GM12878 (cell line): ENCODE measurements around the gene ADK. TPM values are rescaled to one million over a fixed set of nuclear protein-coding genes. Genes with fewer than 3 reads are reported as not detected.
A peak's percentile ranks its signal among the peaks of the same experiment; 100 is the strongest.

Experiments used
- ATAC-seq: fragments of 200-7000 bp; cut with Tn5 transposase; 3 replicates; pipeline ENCODE4 v1.9.1; 2020; ENCODE audit warnings: mild to moderate bottlenecking, moderate library complexity
- BruUV-seq: library from RNA; stranded (reverse); fragments of 400-500 nt; replicated peaks from 2 replicates; lab custom pipeline; 2021; lab: Mats Ljungman, UMichigan
- CTCF ChIA-PET: fragments of 300-600 bp; sonication (Branson Sonifier 250); formaldehyde crosslinking; extraction: SDS; loops from one replicate; lab custom pipeline; 2021; ENCODE audit warnings: inconsistent platforms; lab: Yijun Ruan, JAX
- POLR2A ChIA-PET: fragments of 350-600 bp; formaldehyde crosslinking; extraction: SDS; loops from one replicate; lab custom pipeline; 2021; ENCODE audit warnings: inconsistent platforms; lab: Charles Lee
- RAD21 ChIA-PET: fragments of 300-600 bp; sonication (Branson Sonifier 250); formaldehyde crosslinking; loops from one replicate; lab custom pipeline; 2023; ENCODE audit warnings: antibody characterized with exemption; ENCODE audit not compliant: unreplicated experiment; lab: Charles Lee
- SMC1A ChIA-PET: fragments of 300-600 bp; sonication (Branson Sonifier 250); formaldehyde crosslinking; loops from one replicate; lab custom pipeline; 2023; ENCODE audit not compliant: unreplicated experiment, uncharacterized antibody; lab: Charles Lee
- DNase-seq: peaks from one replicate; pipeline ENCODE4 v3.0.0-alpha.2; 2011; ENCODE audit warnings: low read depth, low spot score
- FAIRE-seq: peaks from 3 replicates; lab custom pipeline; 2011; peaks lifted over from hg19 to GRCh38; lab: Jason Lieb, UNC
- H2AFZ ChIP-seq: 2 replicates; pipeline ENCODE4 v1.6.0; 2011; ENCODE audit warnings: low read depth, low read length, control low read depth; ENCODE audit not compliant: control insufficient read depth
- H3K27ac ChIP-seq: 2 replicates; pipeline ENCODE4 v1.5.1; 2011; ENCODE audit warnings: control low read depth; ENCODE audit not compliant: control insufficient read depth, insufficient read depth
- H3K27me3 ChIP-seq, 2 experiments: replicated peaks in 1 of 2; 2 replicates each; pipeline versions ENCODE4 v1.6.0 to v1.6.1; 2011; ENCODE audit warnings: low read length in 1 of 2; ENCODE audit not compliant: control insufficient read depth in 2 of 2, insufficient read depth in 2 of 2
- H3K36me3 ChIP-seq, 2 experiments: 2 replicates each; pipeline ENCODE4 v1.5.1; 2011; ENCODE audit warnings: low read length in 1 of 2; ENCODE audit not compliant: control insufficient read depth in 2 of 2, insufficient read depth in 2 of 2
- H3K4me1 ChIP-seq: 2 replicates; pipeline ENCODE4 v1.6.1; 2011; ENCODE audit warnings: mild to moderate bottlenecking, low read length, moderate library complexity, mixed read lengths; ENCODE audit not compliant: control insufficient read depth, insufficient read depth
- H3K4me2 ChIP-seq: 2 replicates; pipeline ENCODE4 v1.6.0; 2011; ENCODE audit warnings: control low read depth; ENCODE audit not compliant: control insufficient read depth, insufficient read depth
- H3K4me3 ChIP-seq: fragments of 200-600 bp; sonication (generic); 2 replicates; pipeline ENCODE4 v1.5.1; 2016
- H3K79me2 ChIP-seq: 2 replicates; pipeline ENCODE4 v1.6.0; 2011; ENCODE audit warnings: low read length; ENCODE audit not compliant: control insufficient read depth, insufficient read depth
- H3K9ac ChIP-seq: 2 replicates; pipeline ENCODE4 v1.8.0; 2011; ENCODE audit warnings: low read length, control low read depth, mixed read lengths; ENCODE audit not compliant: control insufficient read depth, insufficient read depth
- H3K9me3 ChIP-seq: replicated peaks from 3 replicates; pipeline ENCODE4 v1.5.1; 2011; ENCODE audit warnings: mild to moderate bottlenecking, low read length; ENCODE audit not compliant: control insufficient read depth, insufficient read depth
- H4K20me1 ChIP-seq: 2 replicates; pipeline ENCODE4 v1.6.0; 2011; ENCODE audit not compliant: control insufficient read depth, insufficient read depth
- ATF2 ChIP-seq: IDR thresholded peaks from 2 replicates; pipeline ENCODE4 v1.6.1; 2012; ENCODE audit warnings: low read length, inconsistent platforms
- BCLAF1 ChIP-seq: fragments of 450-650 bp; IDR thresholded peaks from 2 replicates; pipeline ENCODE4 v1.6.1; 2017; ENCODE audit warnings: antibody characterized with exemption, mild to moderate bottlenecking, moderate library complexity
- EZH2 ChIP-seq: IDR thresholded peaks from 2 replicates; pipeline ENCODE4 v1.6.1; 2012; ENCODE audit warnings: low read depth, mild to moderate bottlenecking, control low read depth, inconsistent platforms, low read length, borderline replicate concordance; ENCODE audit not compliant: control insufficient read depth
- IKZF1 ChIP-seq: fragments of 450-650 bp; conservative IDR thresholded peaks from 2 replicates; pipeline ENCODE4 v1.6.1; 2017; ENCODE audit warnings: antibody characterized with exemption, mild to moderate bottlenecking
- MEF2A ChIP-seq: IDR thresholded peaks from 2 replicates; pipeline ENCODE4 v1.6.1; 2011; ENCODE audit warnings: low read depth, mild to moderate bottlenecking, low read length, moderate library complexity; ENCODE audit not compliant: insufficient read depth
- PAX8 ChIP-seq: fragments of 450-650 bp; IDR thresholded peaks from 2 replicates; pipeline ENCODE4 v1.6.1; 2017; ENCODE audit warnings: mild to moderate bottlenecking, moderate library complexity
- PBX3 ChIP-seq: IDR thresholded peaks from 2 replicates; pipeline ENCODE4 v1.6.1; 2011; ENCODE audit warnings: mild to moderate bottlenecking, low read depth, low read length, moderate library complexity; ENCODE audit not compliant: insufficient replicate concordance
- SMARCA5 ChIP-seq: fragments of 450-650 bp; IDR thresholded peaks from 2 replicates; pipeline ENCODE4 v1.6.1; 2017; ENCODE audit warnings: mild to moderate bottlenecking
- YY1 ChIP-seq: IDR thresholded peaks from 2 replicates; pipeline ENCODE4 v1.6.1; 2011; ENCODE audit warnings: low read depth, mild to moderate bottlenecking, low read length
- ZBTB33 ChIP-seq: fragments of 450-650 bp; IDR thresholded peaks from 2 replicates; pipeline ENCODE4 v1.6.1; 2017; ENCODE audit warnings: mild to moderate bottlenecking
- ZNF687 ChIP-seq: fragments of 450-650 bp; IDR thresholded peaks from 2 replicates; pipeline ENCODE4 v1.6.1; 2017; ENCODE audit warnings: mild to moderate bottlenecking, moderate library complexity
- in situ Hi-C: fragments of 300-500 bp; cut with MboI; formaldehyde crosslinking; loops from 9 replicates; pipeline ENCODE4 v1.14.3; 2018; ENCODE audit warnings: mixed read lengths
- intact Hi-C: fragments of 100-400 bp; cut with micrococcal nuclease; formaldehyde crosslinking; loops from one replicate; pipeline ENCODE4 v1.14.2; 2022; ENCODE audit not compliant: unreplicated experiment
- polyA plus RNA-seq, 11 experiments: library from polyadenylated mRNA; depleted of rRNA in 4 of 11; unstranded in 6 of 11; stranded (reverse) in 5 of 11; fragments of >200 nt; fragmentation: Nextera tagmentation in 4 of 11; fragmentation: Illumina TruSeq in 1 of 11; extraction: Ambion mirVana in 4 of 11; extraction: Trizol in 1 of 11; gene quantifications; 1 replicate in 1 of 11; 2 replicates in 10 of 11; pipeline versions ENCODE4 v1.2.1 to v1.2.3, GENCODE V29; 2011 to 2016; ENCODE audit warnings: inconsistent platforms in 2 of 11, missing spikeins in 2 of 11, low read depth in 1 of 11
- total RNA-seq, 4 experiments: library from RNA; depleted of rRNA in 3 of 4; stranded (reverse); fragments of >200 nt in 3 of 4; fragmentation: Illumina TruSeq in 1 of 4; extraction: Trizol in 1 of 4; gene quantifications; 2 replicates each; pipeline versions ENCODE4 v1.2.1 to v1.2.3, GENCODE V29; 2013 to 2021

Gene ADK
- total and polyA plus RNA-seq, 10 of the 15 experiments (the other 5 are each of a cell fraction or from before 2014, with no cell fraction given), result 42.0 to 151 (median 81.6) TPM

GRCh38 chr10:74500816-74501215 lies 349.8 kb downstream of the ADK start:
- SMC1A ChIA-PET, result interaction anchor here (1.6 to 2.2 kb wide), 2 partner anchors 10 to 17 kb away, joined by 5 to 9 read pairs; no protein-coding TSS in a partner anchor
- Histone ChIP-seq H3K9me3 (peaks cover 4% of the 10 kb centered on the region), H3K36me3 (peaks cover 0 to 2% of the 10 kb centered on the region in 2 experiments; a peak in 3 of 4 replicates), H3K4me1 (peaks cover 3% of the 10 kb centered on the region; the same call in 1 of the 2 replicates), H3K27me3 (no peaks in the 10 kb centered on the region), H4K20me1 (no peaks in the 10 kb centered on the region), H3K4me2 (no peak overlapping the region), H3K4me3 (no peak overlapping the region), H2AFZ (no peak overlapping the region), H3K79me2 (no peaks in the 10 kb centered on the region), H3K9ac (no peak overlapping the region), H3K27ac (no peak overlapping the region)
- POLR2A ChIA-PET, result interaction anchor here (0.5 kb wide), 1 partner anchor 177 kb away, joined by 4 read pairs; no protein-coding TSS in a partner anchor
- FAIRE-seq (no peak), DNase-seq (no peak), ATAC-seq (peak; percentile 37; the same call in 2 of the 3 replicates)
- RAD21 ChIA-PET, result interaction anchor here (1.0 kb wide), 1 partner anchor 60 kb away, joined by 3 read pairs; no protein-coding TSS in a partner anchor
- CTCF ChIA-PET, result no interaction called here
- no TSS peak for BruUV-seq
- in situ Hi-C loops (no loop called here), intact Hi-C loops (no loop called here)
- TF ChIP-seq PAX8 (no peak), EZH2 (no peak), SMARCA5 (no peak), PBX3 (no peak), ZNF687 (no peak), ATF2 (no peak), MEF2A (no peak), ZBTB33 (no peak), IKZF1 (no peak), BCLAF1 (no peak), YY1 (no peak)
